Measurements from ENCODE around the gene U2AF1L4. TPM values are rescaled to one million over a fixed set of nuclear protein-coding genes. Genes with fewer than 3 reads are reported as not detected.
"Not testable (repeated sequence)": the region's sequence is repeated elsewhere in the genome, so short reads cannot be mapped to it uniquely, and the experiment has no call there.

Gene U2AF1L4
- total RNA-seq, 4 donors from 2014 or later, result 12.6 to 20.0 (median 18.5) TPM

DNA sequence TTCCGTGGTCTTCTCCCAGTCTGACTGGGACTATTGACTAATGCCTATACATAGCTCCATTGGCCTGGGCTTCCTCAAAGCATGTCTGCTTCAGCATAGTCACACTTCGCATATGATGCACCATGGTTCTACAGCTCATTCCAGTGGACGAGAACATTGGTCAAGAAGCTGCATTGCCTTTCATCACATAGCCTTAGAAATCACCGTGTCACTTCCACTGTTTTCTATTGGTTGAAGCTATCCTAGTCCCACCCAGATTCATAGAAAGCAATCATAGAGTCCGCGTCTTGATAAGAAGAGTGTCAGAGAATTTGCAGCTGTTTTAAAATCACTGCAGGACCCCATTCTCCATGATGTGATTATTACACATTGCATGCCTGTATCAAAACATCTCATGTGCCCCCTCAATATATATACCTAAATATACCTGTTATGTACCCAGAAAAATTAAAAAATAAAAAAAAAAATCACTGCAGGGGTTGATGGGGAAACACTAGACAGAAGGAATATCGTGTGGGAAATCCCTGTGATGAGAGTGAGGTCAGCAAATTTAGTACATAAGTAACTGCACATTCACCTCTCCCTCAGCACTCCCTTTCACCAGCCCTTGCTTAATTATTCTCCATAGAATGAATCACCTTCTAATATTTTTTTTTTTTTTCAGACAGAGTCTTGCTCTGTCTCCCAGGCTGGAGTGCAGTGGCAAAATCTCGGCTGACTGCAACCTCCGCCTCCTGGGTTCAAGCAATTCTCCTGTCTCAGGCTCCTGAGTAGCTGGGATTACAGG, 28.0 kb upstream of the U2AF1L4 start:
- TF ChIP-seq POLR2A (IDR thresholded peaks at IDR 0.05), result no peak
- TF ChIP-seq, protein P1, sequence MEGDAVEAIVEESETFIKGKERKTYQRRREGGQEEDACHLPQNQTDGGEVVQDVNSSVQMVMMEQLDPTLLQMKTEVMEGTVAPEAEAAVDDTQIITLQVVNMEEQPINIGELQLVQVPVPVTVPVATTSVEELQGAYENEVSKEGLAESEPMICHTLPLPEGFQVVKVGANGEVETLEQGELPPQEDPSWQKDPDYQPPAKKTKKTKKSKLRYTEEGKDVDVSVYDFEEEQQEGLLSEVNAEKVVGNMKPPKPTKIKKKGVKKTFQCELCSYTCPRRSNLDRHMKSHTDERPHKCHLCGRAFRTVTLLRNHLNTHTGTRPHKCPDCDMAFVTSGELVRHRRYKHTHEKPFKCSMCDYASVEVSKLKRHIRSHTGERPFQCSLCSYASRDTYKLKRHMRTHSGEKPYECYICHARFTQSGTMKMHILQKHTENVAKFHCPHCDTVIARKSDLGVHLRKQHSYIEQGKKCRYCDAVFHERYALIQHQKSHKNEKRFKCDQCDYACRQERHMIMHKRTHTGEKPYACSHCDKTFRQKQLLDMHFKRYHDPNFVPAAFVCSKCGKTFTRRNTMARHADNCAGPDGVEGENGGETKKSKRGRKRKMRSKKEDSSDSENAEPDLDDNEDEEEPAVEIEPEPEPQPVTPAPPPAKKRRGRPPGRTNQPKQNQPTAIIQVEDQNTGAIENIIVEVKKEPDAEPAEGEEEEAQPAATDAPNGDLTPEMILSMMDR (IDR thresholded peaks at IDR 0.05), result no peak
- WGBS, 2 donors, result 58 to 66% methylated on average over 9 of the region's 9 CpGs
- no peak for DNase-seq (ENCODE audit: low spot score in 2 of 2)
- H3K4me3 ChIP-seq (ENCODE audit: low read depth, poor library complexity, severe bottlenecking), result no peak overlapping the region
- intact Hi-C loops (cut with DNase I; ENCODE audit: low total_unique reads), result no loop called here

DNA sequence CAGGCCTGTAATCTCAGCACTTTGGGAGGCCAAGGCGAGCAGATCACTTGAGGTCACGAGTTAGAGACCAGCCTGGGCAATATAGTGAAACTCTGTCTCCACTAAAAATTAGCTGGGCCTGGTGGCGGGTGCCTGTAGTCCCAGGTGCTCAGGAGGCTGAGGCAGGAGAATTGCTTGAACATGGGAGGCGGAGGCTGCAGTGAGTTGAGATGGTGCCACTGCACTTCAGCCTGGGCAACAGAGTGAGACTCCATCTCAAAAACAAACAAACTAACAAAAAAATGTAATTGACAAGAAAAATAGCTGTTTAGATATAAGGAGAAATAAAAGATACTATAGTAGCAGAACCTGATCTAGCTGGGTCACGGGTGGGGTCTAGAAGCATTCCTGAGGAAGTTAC, 27.1 kb upstream of the U2AF1L4 start:
- WGBS, 2 donors, result 85 to 96% methylated on average over 5 of the region's 5 CpGs
- DNase-seq (ENCODE audit: low spot score in 2 of 2); intact Hi-C loops (cut with DNase I; ENCODE audit: low total_unique reads); H3K4me3 ChIP-seq (ENCODE audit: low read depth, poor library complexity, severe bottlenecking): not testable (repeated sequence)

DNA sequence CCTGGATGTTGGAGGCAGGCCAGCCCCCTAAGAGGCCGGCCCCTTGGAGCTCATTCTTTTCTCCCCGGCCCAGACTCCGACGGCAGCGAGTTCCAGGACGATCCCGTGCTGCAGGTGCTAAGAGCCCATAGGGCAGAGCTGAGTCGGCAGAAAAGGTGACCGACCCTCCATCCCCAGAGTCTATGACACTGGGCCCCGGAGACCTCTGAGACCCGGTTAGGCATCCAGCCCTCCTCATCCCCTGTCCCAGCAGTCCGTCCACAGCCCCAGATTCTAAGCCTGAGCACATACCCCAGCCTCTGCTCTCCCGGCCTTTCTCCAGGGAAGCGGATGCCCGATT, 22.8 kb upstream of the U2AF1L4 start:
- intact Hi-C loops (cut with DNase I; ENCODE audit: low total_unique reads), result no loop called here
- WGBS, 2 donors, result 71 to 82% methylated on average over 15 of the region's 15 CpGs

DNA sequence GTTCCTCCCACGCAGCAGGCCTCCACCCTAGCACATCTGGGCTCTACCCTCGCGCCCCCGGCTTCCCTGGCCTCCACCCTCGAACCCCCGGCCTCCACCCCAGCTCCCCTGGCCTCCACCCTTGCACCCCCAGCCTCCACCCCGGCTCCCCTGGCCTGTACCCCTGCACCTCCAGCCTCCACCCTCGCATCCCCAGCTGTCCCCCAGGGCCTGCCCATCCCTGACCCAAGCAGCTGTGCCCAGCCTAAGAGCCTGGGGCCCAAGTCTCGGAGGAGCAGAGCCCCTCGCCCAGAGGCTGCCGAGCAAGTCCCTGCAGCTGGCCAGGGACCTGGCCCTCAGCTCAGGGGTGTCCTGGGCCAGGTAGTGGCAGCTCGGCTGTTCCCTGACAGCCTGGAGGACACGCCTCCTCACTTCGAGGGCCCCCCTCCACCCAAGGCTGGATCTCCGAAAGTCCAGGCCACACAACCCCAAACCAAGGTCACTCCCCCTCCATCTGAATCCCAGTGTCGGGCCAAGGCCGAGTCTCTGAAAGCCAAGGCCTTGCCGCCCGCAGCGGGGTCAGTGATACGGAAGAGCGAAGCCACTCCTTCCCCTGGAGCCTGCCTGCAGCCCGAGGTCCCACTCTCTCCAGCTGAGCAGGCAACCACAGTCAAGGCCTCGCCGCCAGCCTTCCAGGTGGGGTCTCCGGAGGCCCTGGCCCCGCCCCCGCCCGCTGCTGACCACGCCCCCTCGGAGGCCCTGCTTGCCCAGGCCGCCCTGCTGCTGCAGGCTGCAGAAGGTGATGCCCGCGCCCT, 22.3 kb upstream of the U2AF1L4 start:
- H3K4me3 ChIP-seq (ENCODE audit: low read depth, poor library complexity, severe bottlenecking), result no peak overlapping the region
- no peak for TF ChIP-seq POLR2A (IDR thresholded peaks at IDR 0.05)
- TF ChIP-seq, protein P1 (IDR thresholded peaks at IDR 0.05), result no peak
- 75 to 79% methylated on average over 20 to 26 of the region's 34 CpGs for WGBS, 2 donors
- intact Hi-C loops (cut with DNase I; ENCODE audit: low total_unique reads), result no loop called here
- DNase-seq (ENCODE audit: low spot score in 2 of 2), result no peak

More for the DNA sequence above, 22.8 kb upstream of the U2AF1L4 start:
- DNase-seq (ENCODE audit: low spot score in 2 of 2), result no peak
- H3K4me3 ChIP-seq (ENCODE audit: low read depth, poor library complexity, severe bottlenecking), result no peak overlapping the region
- no peak for TF ChIP-seq POLR2A (IDR thresholded peaks at IDR 0.05)
- TF ChIP-seq, protein P1 (IDR thresholded peaks at IDR 0.05), result no peak

DNA sequence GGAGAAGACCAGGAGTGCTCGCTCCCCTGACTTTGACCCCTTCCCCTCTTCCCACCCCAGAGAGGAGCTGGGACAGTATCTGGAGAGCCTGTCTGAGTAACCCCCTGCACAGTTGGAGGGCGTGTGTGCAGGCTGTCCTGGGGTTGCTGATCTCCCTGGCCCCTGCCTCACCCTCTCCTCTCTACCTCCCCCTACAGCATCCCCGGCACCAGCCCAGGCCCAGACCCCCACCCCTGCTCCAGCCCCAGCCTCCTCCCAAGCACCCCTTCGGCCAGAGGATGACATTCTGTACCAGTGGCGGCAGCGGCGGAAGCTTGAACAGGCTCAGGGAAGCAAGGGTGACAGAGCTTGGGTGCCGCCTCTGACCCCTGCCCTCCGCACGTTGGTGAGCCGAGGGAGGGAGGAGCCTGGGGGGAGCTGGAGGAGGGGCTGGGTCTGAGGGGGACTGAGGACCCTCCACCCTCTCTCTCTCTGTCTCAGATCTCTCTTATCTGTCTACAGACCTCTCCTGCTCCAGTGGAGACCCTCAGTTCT, 21.4 kb upstream of the U2AF1L4 start:
- intact Hi-C loops (cut with DNase I; ENCODE audit: low total_unique reads), result no loop called here

More for the DNA sequence above, 21.4 kb upstream of the U2AF1L4 start:
- 80 to 89% methylated on average over 11 of the region's 11 CpGs for WGBS, 2 donors
- no peak for DNase-seq (ENCODE audit: low spot score in 2 of 2)
- TF ChIP-seq POLR2A (IDR thresholded peaks at IDR 0.05), result no peak
- TF ChIP-seq, protein P1 (IDR thresholded peaks at IDR 0.05), result no peak
- no peak overlapping the region for H3K4me3 ChIP-seq (ENCODE audit: low read depth, poor library complexity, severe bottlenecking)
